Upper lobe of left lung (tissue), 6 donors: Measurements from ENCODE around the gene G6PC3. TPM values are rescaled to one million over a fixed set of nuclear protein-coding genes. Genes with fewer than 3 reads are reported as not detected.

Experiments
- ATAC-seq, 2 donors: fragments of 200-7000 bp; cut with Tn5 transposase; one replicate each; pipeline ENCODE4 v1.9.1; 2022; ENCODE audit warnings: mild to moderate bottlenecking in 2 of 2, moderate library complexity in 2 of 2; ENCODE audit not compliant: low FRiP score in 2 of 2
- DNase-seq, 2 donors: peaks; one replicate each; pipeline ENCODE4 v3.0.0-alpha.2; 2019 to 2020
- H3K27ac ChIP-seq, 4 donors: fragments of 200-600 bp; sonication (generic); one replicate each; pipeline ENCODE4 v1.5.1; 2016 to 2019
- H3K27me3 ChIP-seq, 4 donors: fragments of 200-600 bp; sonication (generic); one replicate each; pipeline ENCODE4 v1.5.1; 2017 to 2019
- H3K36me3 ChIP-seq, 4 donors: fragments of 200-600 bp; sonication (generic); one replicate each; pipeline ENCODE4 v1.5.1; 2016 to 2019
- H3K4me1 ChIP-seq, 4 donors: fragments of 200-600 bp; sonication (generic); one replicate each; pipeline ENCODE4 v1.5.1; 2018 to 2019
- H3K4me3 ChIP-seq, 4 donors: fragments of 200-600 bp; sonication (generic); one replicate each; pipeline ENCODE4 v1.5.1; 2017 to 2019; ENCODE audit warnings: mild to moderate bottlenecking in 2 of 4, moderate library complexity in 1 of 4
- H3K9me3 ChIP-seq, 4 donors: fragments of 200-600 bp; sonication (generic); one replicate each; pipeline ENCODE4 v1.5.1; 2018 to 2019
- CTCF ChIP-seq, 6 experiments: fragments of 450-650 bp in 4 of 6; fragments of 200-600 bp in 2 of 6; sonication (generic) in 2 of 6; IDR thresholded peaks; one replicate each; pipeline ENCODE4 v1.5.1; 2016 to 2019; ENCODE audit warnings: antibody characterized with exemption in 6 of 6
- POLR2A ChIP-seq, 4 donors: fragments of 450-650 bp; IDR thresholded peaks; one replicate each; pipeline ENCODE4 v1.5.1; 2016 to 2017; ENCODE audit warnings: antibody characterized with exemption in 4 of 4, mild to moderate bottlenecking in 2 of 4
- WGBS, 2 donors: methylation state at CpG; one replicate each; pipeline ENCODE4 v1.1.5; 2017 to 2018; 5-methylcytosine and 5-hydroxymethylcytosine counted together
- small RNA-seq, 4 donors: library from RNA; depleted of rRNA; stranded (forward); fragments of <200 nt; gene quantifications; one replicate each; pipeline ENCODE3, GENCODE V24; 2016
- total RNA-seq, 6 donors: library from RNA; depleted of rRNA in 4 of 6; stranded (reverse); fragments of >200 nt in 4 of 6; gene quantifications; one replicate each; pipeline versions ENCODE4 v1.1.0 to v1.2.1, GENCODE V29; 2016 to 2021
- donor health status: DM: no; HTN: no; CAD: no; lungs with moderate emphysema.
- donor health status: DM: no; HTN: yes; CAD: no; lungs with severe emphysema.

The G6PC3 gene
- total RNA-seq, 6 donors from 2014 or later, result 16.8 to 63.0 (median 33.8) TPM

GRCh38 chr17:44124118-44124438 is 53.5 kb downstream of the G6PC3 start:
- peak overlapping the region; percentile 94 to 99 (median 94) for H3K27ac ChIP-seq
- WGBS, 2 donors, result 4% methylated on average over 8 of the region's 8 CpGs
- no peaks in the 10 kb centered on the region for H3K27me3 ChIP-seq
- H3K9me3 ChIP-seq, result no peaks in the 10 kb centered on the region
- DNase-seq, result no peak
- H3K4me3 ChIP-seq, result peak overlapping the region; percentile 52 to 97 (median 81)
- H3K4me1 ChIP-seq, result peaks cover 27 to 44% (median 37%) of the 10 kb centered on the region in 4 donors
- H3K36me3 ChIP-seq, result no peaks in the 10 kb centered on the region
- TF ChIP-seq POLR2A (IDR thresholded peaks at IDR 0.05), result peak in 1 of 4 donors; percentile 22
- TF ChIP-seq CTCF (IDR thresholded peaks at IDR 0.05), result no peak
- no peak for ATAC-seq

Small RNA genes lying within 50 kb of the gene (small RNA-seq; reads per million reads assigned to genes)
- gene RF00012, result 0 reads per million in 4 donors

Other genes with a start within 250 kb of the G6PC3 start
- gene MPP3, start 237.6 kb upstream of the G6PC3 start, total RNA-seq, result 100 to 1,000 TPM in 1 of 6 donors, 10 to 100 TPM in 5; 16.2 to 142 (median 38.5) TPM
- 10 to 100 TPM in 2 of 6 donors, 1 to 10 TPM in 3, under 1 TPM in 1; 0.71 to 65.9 (median 7.8) TPM for gene CD300LG, start 223.6 kb upstream of the G6PC3 start, total RNA-seq
- 1 to 10 TPM in 2 of 6 donors, under 1 TPM in 3, not detected in 1; 0.20 to 2.0 (median 0.74) TPM for gene MPP2, start 163.2 kb upstream of the G6PC3 start, total RNA-seq
- gene PPY, start 128.3 kb upstream of the G6PC3 start, total RNA-seq, result not detected
- gene PYY, start 116.8 kb upstream of the G6PC3 start, total RNA-seq, result under 1 TPM in 1 of 6 donors, not detected in 5; 0.60 TPM
- gene NAGS, start 66.1 kb upstream of the G6PC3 start, total RNA-seq, result 10 to 100 TPM in 1 of 6 donors, 1 to 10 TPM in 5; 4.3 to 12.4 (median 7.0) TPM
- gene TMEM101, start 55.8 kb upstream of the G6PC3 start, total RNA-seq, result 10 to 100 TPM; 10.5 to 36.9 (median 29.1) TPM
- gene LSM12, start 4.1 kb upstream of the G6PC3 start, total RNA-seq, result 10 to 100 TPM; 14.8 to 38.3 (median 33.6) TPM
- 100 to 1,000 TPM in 2 of 6 donors, 10 to 100 TPM in 4; 59.9 to 138 (median 64.9) TPM for gene HDAC5, start 52.9 kb downstream of the G6PC3 start, total RNA-seq
- 1 to 10 TPM in 4 of 6 donors, under 1 TPM in 2; 0.89 to 1.4 (median 1.0) TPM for gene HROB, start 71.2 kb downstream of the G6PC3 start, total RNA-seq
- gene ASB16, start 100.0 kb downstream of the G6PC3 start, total RNA-seq, result under 1 TPM in 1 of 6 donors, not detected in 5; 0.11 TPM
- 10 to 100 TPM; 28.5 to 46.1 (median 34.9) TPM for gene TMUB2, start 116.2 kb downstream of the G6PC3 start, total RNA-seq
- 10 to 100 TPM; 41.4 to 79.0 (median 46.9) TPM for gene ATXN7L3, start 129.1 kb downstream of the G6PC3 start, total RNA-seq
- 10 to 100 TPM; 41.2 to 94.3 (median 67.6) TPM for gene UBTF, start 148.9 kb downstream of the G6PC3 start, total RNA-seq
- gene SLC4A1, start 197.4 kb downstream of the G6PC3 start, total RNA-seq, result 1 to 10 TPM in 3 of 6 donors, under 1 TPM in 2, not detected in 1; 0.46 to 6.3 (median 1.0) TPM
- gene RUNDC3A, start 237.9 kb downstream of the G6PC3 start, total RNA-seq, result 1 to 10 TPM in 2 of 6 donors, under 1 TPM in 1, not detected in 3; 0.13 to 2.6 (median 1.0) TPM